Thoracic aorta (tissue), 2 donors: ENCODE results near the gene FGD2. TPM values are rescaled to one million over a fixed set of nuclear protein-coding genes. Genes with fewer than 3 reads are reported as not detected.

ENCODE experiments used
- ATAC-seq: fragments of 150-250 bp; one replicate; pipeline ENCODE4 v1.8.0; 2017; ENCODE audit warnings: low read depth; ENCODE audit not compliant: insufficient number of reproducible peaks, low FRiP score
- DNase-seq: peaks from one replicate; pipeline ENCODE4 v3.0.0-alpha.2; 2020; ENCODE audit warnings: low spot score
- H3K27ac ChIP-seq, 2 donors: fragments of 200-600 bp; sonication (generic); 1 replicate in 1 of 2; 2 replicates in 1 of 2; pipeline ENCODE4 v1.5.1; 2016; ENCODE audit warnings: mild to moderate bottlenecking in 2 of 2, moderate library complexity in 2 of 2
- H3K27me3 ChIP-seq: fragments of 200-600 bp; sonication (generic); replicated peaks from 2 replicates; pipeline ENCODE4 v1.6.0; 2016; ENCODE audit warnings: mild to moderate bottlenecking; ENCODE audit not compliant: insufficient read depth
- H3K36me3 ChIP-seq: fragments of 200-600 bp; sonication (generic); one replicate; pipeline ENCODE4 v1.5.1; 2016
- H3K4me1 ChIP-seq, 2 donors: fragments of 200-600 bp; sonication (generic); 1 replicate in 1 of 2; 2 replicates in 1 of 2; pipeline versions ENCODE4 v1.5.1 to v1.6.0; 2016; ENCODE audit warnings: low read depth in 2 of 2, mild to moderate bottlenecking in 1 of 2; ENCODE audit not compliant: control insufficient read depth in 1 of 2
- H3K4me3 ChIP-seq: fragments of 200-600 bp; sonication (generic); 2 replicates; pipeline ENCODE4 v1.5.1; 2016; ENCODE audit warnings: mild to moderate bottlenecking
- H3K9me3 ChIP-seq: fragments of 200-600 bp; sonication (generic); 2 replicates; pipeline ENCODE4 v1.5.1; 2016
- CTCF ChIP-seq: fragments of 200-600 bp; sonication (generic); IDR thresholded peaks from one replicate; pipeline ENCODE4 v1.5.1; 2019; ENCODE audit warnings: antibody characterized with exemption
- total RNA-seq, 2 donors: library from RNA; depleted of rRNA; stranded (reverse); fragments of >200 nt; gene quantifications; one replicate each; pipeline versions ENCODE4 v1.1.0 to v1.2.3, GENCODE V29; 2016

FGD2 gene
- total RNA-seq, 2 donors from 2014 or later = 27.5 to 52.5 TPM

- no peak for DNase-seq
- Histone ChIP-seq H3K9me3 (no peaks in the 10 kb centered on the region), H3K27ac (no peak overlapping the region), H3K27me3 (no peaks in the 10 kb centered on the region), H3K4me3 (no peak overlapping the region), H3K36me3 (peaks cover 72% of the 10 kb centered on the region), H3K4me1 (peaks cover 0 to 9% of the 10 kb centered on the region in 2 donors)
- ATAC-seq = no peak
- TF ChIP-seq CTCF = no peak
These were observed 28.9 kb upstream of the FGD2 start for GRCh38 chr6:36976509-36976908.

- DNase-seq = no peak
- H3K27me3 ChIP-seq = no peaks in the 10 kb centered on the region
- no peak overlapping the region for H3K27ac ChIP-seq
- H3K36me3 ChIP-seq = peaks cover 67% of the 10 kb centered on the region
- TF ChIP-seq CTCF = no peak
- no peaks in the 10 kb centered on the region for H3K9me3 ChIP-seq
- no peak overlapping the region for H3K4me3 ChIP-seq
- no peak for ATAC-seq
- peaks cover under 1 to 13% of the 10 kb centered on the region in 2 donors for H3K4me1 ChIP-seq
These were observed 28.5 kb upstream of the FGD2 start for GRCh38 chr6:36976931-36977330.

- H3K4me1 ChIP-seq = peaks cover 4 to 15% of the 10 kb centered on the region in 2 donors
- TF ChIP-seq CTCF = peak; percentile 21
- H3K27ac ChIP-seq = no peak overlapping the region
- ATAC-seq = no peak
- H3K9me3 ChIP-seq = no peaks in the 10 kb centered on the region
- no peak for DNase-seq
- no peak overlapping the region for H3K4me3 ChIP-seq
- H3K36me3 ChIP-seq = peaks cover 63% of the 10 kb centered on the region
- H3K27me3 ChIP-seq = no peaks in the 10 kb centered on the region
These were observed 27.9 kb upstream of the FGD2 start for GRCh38 chr6:36977470-36977941.

GRCh38 chr6:36978421-36979346 lies 26.8 kb upstream of the FGD2 start:
- no peaks in the 10 kb centered on the region for H3K27me3 ChIP-seq
- no peak for DNase-seq
- ATAC-seq = no peak
- H3K9me3 ChIP-seq = no peaks in the 10 kb centered on the region
- H3K4me1 ChIP-seq = peaks cover 15 to 27% of the 10 kb centered on the region in 2 donors
- no peak for TF ChIP-seq CTCF
- H3K36me3 ChIP-seq = peaks cover 54% of the 10 kb centered on the region
- no peak overlapping the region for H3K27ac ChIP-seq
- H3K4me3 ChIP-seq = no peak overlapping the region

- Histone ChIP-seq H3K4me1 (peaks cover 22 to 34% of the 10 kb centered on the region in 2 donors), H3K4me3 (no peak overlapping the region), H3K9me3 (no peaks in the 10 kb centered on the region), H3K36me3 (peaks cover 47% of the 10 kb centered on the region), H3K27me3 (no peaks in the 10 kb centered on the region), H3K27ac (no peak overlapping the region)
- DNase-seq = no peak
- peak; percentile 45 for TF ChIP-seq CTCF
- no peak for ATAC-seq
These were observed 26.1 kb upstream of the FGD2 start for GRCh38 chr6:36979347-36979742.
